Adipocyte (in vitro differentiated cells): ENCODE results near the gene DHRS13.

ENCODE experiments used
- DNase-seq: peaks from one replicate; pipeline ENCODE4 v3.0.0-alpha.2; 2015; ENCODE audit warnings: low read depth
- H3K27me3 ChIP-seq: replicated peaks from 2 replicates; pipeline ENCODE4 v1.7.0; 2013; ENCODE audit warnings: mild to moderate bottlenecking, low read length, moderate library complexity; ENCODE audit not compliant: control insufficient read depth, insufficient read depth
- H3K36me3 ChIP-seq: 2 replicates; pipeline ENCODE4 v1.7.0; 2013; ENCODE audit warnings: low read length, mild to moderate bottlenecking, moderate library complexity; ENCODE audit not compliant: control insufficient read depth, insufficient read depth, severe bottlenecking
- H3K4me1 ChIP-seq: 2 replicates; pipeline ENCODE4 v1.7.0; 2013; ENCODE audit warnings: mild to moderate bottlenecking, low read length, moderate library complexity; ENCODE audit not compliant: control insufficient read depth, insufficient read depth
- H3K4me3 ChIP-seq: 2 replicates; pipeline ENCODE4 v1.7.0; 2013; ENCODE audit warnings: mild to moderate bottlenecking, low read length, moderate library complexity
- H3K9ac ChIP-seq: 2 replicates; pipeline ENCODE4 v1.7.0; 2013; ENCODE audit warnings: mild to moderate bottlenecking, low read length, moderate library complexity
- H3K9me3 ChIP-seq: 2 replicates; pipeline ENCODE4 v1.7.0; 2013; ENCODE audit warnings: mild to moderate bottlenecking, low read length, moderate library complexity; ENCODE audit not compliant: control insufficient read depth

DHRS13 gene, protein sequence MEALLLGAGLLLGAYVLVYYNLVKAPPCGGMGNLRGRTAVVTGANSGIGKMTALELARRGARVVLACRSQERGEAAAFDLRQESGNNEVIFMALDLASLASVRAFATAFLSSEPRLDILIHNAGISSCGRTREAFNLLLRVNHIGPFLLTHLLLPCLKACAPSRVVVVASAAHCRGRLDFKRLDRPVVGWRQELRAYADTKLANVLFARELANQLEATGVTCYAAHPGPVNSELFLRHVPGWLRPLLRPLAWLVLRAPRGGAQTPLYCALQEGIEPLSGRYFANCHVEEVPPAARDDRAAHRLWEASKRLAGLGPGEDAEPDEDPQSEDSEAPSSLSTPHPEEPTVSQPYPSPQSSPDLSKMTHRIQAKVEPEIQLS

DNA sequence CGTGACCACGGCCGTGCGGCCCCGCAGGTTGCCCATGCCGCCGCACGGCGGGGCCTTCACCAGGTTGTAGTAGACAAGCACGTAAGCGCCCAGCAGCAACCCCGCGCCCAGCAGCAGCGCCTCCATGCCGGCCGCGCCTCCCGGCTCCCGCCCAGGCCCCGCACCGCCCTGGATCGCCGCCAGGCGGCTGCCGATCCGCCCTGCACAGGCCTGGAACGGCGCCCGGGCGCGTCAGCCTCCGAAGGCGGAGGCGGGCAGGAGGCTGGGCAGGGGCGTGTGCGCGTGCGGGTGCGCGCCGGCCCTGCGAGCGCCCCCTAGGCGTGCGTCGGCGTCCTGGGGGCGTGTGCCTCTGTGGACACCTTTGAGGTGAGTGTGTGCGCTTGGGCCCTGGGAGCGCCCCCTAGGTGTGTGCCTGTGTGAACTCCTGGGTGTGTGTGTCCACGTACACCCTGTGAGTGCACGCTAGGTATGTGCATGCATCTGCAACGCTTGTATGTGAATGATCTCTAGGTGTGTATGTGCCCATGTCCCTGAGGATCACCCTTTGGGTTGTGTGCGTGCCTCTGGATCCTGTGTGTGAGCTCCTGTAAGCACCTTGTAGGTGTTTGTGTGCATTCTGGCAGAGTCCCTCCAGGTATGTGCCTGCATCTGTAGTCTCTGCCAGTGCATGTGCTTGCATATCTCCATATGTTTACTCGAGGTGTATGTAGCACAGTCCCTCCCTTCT is at the start of gene DHRS13:
Gene DHRS13, minus strand, starts transcription at position 261 of the 727 bp plus-strand sequence. Its CDS starts 135 bp downstream, at position 126.
- H3K9me3 ChIP-seq, result no peaks in the 10 kb centered on the region
- H3K4me1 ChIP-seq, result peaks cover 16% of the 10 kb centered on the region
- peak; percentile 93 for DNase-seq
- peaks cover 28% of the 10 kb centered on the region for H3K36me3 ChIP-seq
- no peaks in the 10 kb centered on the region for H3K27me3 ChIP-seq
- peak within 1 kb of the TSS; percentile 81 for H3K4me3 ChIP-seq
- peak within 1 kb of the TSS; percentile 71 for H3K9ac ChIP-seq

DNA sequence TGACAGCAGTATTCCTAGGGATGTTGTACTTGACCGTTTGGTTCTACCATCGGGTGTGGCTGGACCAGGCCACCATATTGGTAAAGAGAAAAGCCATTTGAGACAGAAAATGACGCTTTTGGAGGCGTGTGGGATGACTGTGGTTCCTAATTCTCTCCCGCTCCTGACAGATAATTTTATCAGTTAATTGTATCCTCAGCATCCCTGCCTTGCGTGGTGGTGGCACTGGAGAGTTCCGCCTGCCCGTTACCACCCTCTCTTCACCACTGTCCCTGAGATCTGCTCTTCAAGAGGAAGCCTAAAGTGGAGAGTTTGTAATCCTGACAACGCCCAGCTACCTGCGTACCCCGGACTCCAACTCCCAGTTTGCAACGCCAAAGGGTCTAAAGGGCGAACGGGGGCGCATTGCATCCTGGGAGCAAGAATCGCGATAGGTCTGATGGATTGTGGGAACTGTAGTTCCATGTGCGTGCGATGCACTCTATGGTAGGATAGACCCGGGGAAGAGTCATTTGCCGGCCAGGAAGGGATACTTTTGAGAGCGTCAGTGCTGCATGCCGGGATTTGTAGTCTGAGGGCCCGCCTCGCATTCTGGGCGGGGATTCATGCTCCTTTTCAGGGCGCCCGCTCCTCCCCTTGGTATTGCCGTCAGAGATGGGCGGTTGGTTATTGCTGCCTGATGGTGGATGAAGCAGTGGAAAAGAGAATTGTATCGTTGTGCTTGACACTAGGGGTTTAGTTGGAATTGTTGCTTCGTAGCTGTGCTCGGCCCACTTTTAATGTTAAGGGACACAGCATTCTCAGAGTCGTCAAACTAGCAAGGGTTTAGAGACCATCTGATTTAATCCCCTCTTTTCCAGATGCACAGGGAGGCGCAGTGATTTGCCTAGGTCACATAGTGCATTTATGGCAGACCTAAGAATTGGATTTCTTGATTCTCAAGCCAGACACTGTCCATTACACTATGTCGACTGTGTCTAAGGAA is 49.4 kb upstream of the DHRS13 start:
- Histone ChIP-seq H3K9ac (peak overlapping the region; percentile 91), H3K27me3 (no peaks in the 10 kb centered on the region), H3K36me3 (no peaks in the 10 kb centered on the region), H3K9me3 (no peaks in the 10 kb centered on the region), H3K4me3 (peak overlapping the region; percentile 88), H3K4me1 (peaks cover 18% of the 10 kb centered on the region)
- peak; percentile 100 for DNase-seq

DNA sequence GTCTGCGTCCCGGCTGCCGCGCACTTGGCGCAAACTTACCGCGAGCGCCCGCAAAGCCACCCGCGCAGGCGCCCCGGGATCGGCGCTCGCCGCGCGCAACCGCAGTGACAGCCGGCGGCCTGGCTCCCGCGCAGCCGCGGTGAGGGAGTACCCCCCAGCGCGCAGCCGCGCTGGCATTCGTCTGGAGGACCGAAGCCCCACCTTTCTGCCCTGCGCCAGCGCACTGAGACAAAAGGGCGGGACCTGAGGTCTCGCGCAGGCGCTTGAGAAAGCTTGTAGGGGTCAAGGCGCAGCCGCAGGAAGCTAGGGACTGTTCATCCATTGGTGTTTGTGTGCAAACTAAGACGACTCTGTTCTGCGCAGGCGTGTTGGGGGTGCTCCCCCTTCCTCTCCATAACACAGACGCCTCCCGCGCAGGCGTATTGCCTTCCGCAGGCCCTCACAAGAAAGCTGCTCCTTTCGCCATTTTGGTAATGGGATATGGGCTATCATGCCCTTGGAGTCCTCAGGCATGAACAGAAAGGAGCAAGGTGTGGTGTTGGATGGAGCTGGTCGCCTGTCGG is 48.6 kb upstream of the DHRS13 start, which contains the start of gene PHF12:
Gene PHF12, minus strand, starts transcription at position 91 of the 563 bp plus-strand sequence. CDS start 558 bp downstream, outside the sequence.
- H3K36me3 ChIP-seq, result no peaks in the 10 kb centered on the region
- H3K9ac ChIP-seq, result peak within 1 kb of the TSS; percentile 96
- H3K4me1 ChIP-seq, result peaks cover 24% of the 10 kb centered on the region
- no peaks in the 10 kb centered on the region for H3K9me3 ChIP-seq
- H3K27me3 ChIP-seq, result no peaks in the 10 kb centered on the region
- peak within 1 kb of the TSS; percentile 88 for H3K4me3 ChIP-seq
- peak; percentile 100 for DNase-seq

DNA sequence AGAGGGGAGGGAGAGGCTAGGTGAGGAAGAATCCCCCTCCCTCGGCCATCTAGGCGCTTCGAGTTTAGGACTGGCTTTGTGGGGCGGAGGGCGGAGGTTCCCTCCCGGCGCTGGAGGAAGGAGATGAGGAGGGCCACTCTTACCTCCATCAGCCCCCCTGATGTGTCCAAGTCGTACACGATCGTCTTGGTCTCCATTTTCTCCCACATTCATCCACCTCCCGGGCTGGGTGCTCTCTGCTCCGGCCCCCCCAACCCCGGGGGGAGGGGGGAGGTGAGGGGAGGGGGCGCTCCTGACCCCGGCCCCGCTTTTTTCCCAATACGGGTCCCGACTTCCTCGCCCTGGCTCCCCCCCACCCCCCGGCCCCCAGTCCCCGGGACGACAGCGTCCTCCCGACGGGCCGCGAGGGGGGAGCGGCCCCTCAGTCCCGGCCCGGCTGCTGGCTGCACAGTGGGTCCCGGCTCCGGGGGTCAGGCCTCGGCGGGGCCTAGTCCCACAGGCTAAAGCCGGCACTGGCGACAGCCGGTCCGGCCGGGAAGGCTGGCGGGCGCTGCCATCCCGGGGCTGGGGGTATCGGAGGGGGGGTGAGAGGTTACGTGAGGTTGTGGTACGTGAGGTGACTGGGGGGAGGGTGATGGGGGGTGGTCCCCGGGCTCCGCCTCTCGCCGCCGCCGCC is 48.0 kb upstream of the DHRS13 start:
- no peaks in the 10 kb centered on the region for H3K27me3 ChIP-seq
- peaks cover 30% of the 10 kb centered on the region for H3K4me1 ChIP-seq
- no peak for DNase-seq
- H3K36me3 ChIP-seq, result no peaks in the 10 kb centered on the region
- no peaks in the 10 kb centered on the region for H3K9me3 ChIP-seq
- H3K9ac ChIP-seq, result peak overlapping the region; percentile 96
- peak overlapping the region; percentile 88 for H3K4me3 ChIP-seq

DNA sequence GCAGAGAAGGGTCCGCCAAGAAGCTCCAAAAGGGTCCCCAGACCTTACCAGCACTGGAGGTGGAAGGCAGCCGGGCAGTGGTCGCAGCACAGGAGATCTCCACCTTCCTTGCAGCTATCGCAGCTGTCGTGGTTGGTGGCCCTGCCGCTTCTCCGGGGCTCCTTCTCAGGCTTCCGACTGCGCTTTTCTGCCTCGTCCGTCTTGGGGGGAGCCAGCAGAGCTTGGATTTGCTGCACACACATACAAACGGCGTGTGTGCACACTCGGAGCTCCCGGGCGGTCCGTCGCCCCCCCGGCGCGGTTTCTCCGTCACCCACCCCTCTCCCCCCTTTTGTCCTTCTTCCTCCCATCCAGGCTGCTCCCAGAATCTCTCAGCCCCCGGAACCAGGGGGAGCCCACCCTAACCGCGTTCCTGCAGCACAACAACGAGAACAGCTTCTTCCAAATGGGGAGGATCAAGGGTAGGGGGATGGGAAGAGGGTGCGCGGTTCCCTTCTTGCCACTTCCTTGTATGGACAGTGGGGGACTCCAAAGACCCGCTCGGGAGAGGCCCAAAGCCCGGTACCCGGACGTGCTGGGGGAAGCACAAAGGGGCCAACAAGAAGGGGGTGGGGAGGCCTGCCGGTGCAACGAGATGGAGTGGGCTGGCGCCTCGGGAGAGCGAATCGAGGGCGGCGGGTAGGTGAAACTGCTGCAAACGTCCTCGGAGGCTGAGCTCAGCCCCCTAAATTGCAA is 47.3 kb upstream of the DHRS13 start:
- DNase-seq, result peak; percentile 63
- Histone ChIP-seq H3K36me3 (no peaks in the 10 kb centered on the region), H3K9ac (peak overlapping the region; percentile 96), H3K4me1 (peaks cover 37% of the 10 kb centered on the region), H3K4me3 (peak overlapping the region; percentile 88), H3K9me3 (no peaks in the 10 kb centered on the region), H3K27me3 (no peaks in the 10 kb centered on the region)

DNA sequence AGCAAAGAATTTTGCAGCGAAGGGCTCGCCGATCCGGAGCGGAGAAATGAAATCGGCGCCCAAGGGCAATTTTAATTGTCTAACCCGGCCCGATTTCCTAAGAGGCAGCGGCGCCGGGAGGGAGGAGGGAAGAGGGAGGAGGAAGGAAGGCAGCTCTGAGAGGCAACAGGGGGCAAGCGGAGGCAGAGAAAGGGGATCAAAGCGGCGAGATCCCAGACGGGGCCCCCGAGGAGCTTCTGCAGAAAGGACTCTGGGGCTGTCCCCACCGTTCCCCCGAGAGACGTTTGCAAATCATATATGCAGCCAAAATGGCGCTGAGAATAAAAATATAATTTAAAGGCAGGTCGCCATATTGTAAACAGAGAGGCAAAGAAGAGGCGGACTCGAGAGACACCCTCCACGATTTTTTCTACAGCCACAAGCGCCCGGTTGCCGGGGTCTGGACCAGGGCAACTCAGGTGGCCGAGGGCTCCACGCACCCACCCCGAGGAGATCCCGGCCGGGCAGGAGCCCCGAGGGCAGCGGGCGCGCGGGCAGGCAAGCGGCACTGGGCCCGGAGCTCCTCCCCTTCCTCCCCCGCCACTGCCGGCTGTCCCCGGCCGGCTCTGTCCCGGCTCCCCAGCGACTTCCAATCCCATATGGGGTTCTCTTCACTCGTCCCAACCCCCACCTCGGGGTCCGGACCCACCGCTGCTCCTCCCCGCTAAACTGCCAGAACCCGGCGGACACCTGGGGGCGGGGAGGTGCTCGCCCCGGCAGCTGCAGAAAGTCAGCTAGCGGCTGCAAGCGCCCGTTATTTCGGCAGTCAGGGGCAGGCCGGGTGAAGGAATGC is 46.5 kb upstream of the DHRS13 start:
- H3K27me3 ChIP-seq, result no peaks in the 10 kb centered on the region
- H3K4me3 ChIP-seq, result peak overlapping the region; percentile 88
- H3K4me1 ChIP-seq, result peaks cover 43% of the 10 kb centered on the region
- peaks cover under 1% of the 10 kb centered on the region for H3K36me3 ChIP-seq
- no peaks in the 10 kb centered on the region for H3K9me3 ChIP-seq
- DNase-seq, result peak; percentile 94
- H3K9ac ChIP-seq, result peak overlapping the region; percentile 96

DNA sequence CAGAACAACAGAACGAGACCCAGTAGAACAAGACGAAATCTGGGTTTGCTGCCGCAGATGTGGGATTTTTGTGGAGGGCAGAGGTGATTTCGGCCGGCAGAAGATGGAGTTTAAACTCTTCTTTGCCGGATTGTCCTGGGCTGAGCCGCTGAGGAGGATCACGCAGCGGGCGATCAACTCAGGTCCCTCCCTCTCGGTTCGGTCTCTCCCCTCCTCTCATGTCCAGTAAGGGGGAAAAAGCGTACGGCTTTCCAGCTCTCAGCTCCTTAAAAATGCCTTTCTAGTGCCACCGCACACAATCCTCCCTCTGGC is 46.0 kb upstream of the DHRS13 start:
- H3K9ac ChIP-seq, result peak overlapping the region; percentile 96
- no peaks in the 10 kb centered on the region for H3K27me3 ChIP-seq
- peaks cover 6% of the 10 kb centered on the region for H3K36me3 ChIP-seq
- DNase-seq, result no peak
- H3K4me1 ChIP-seq, result peaks cover 43% of the 10 kb centered on the region
- H3K4me3 ChIP-seq, result peak overlapping the region; percentile 88
- H3K9me3 ChIP-seq, result no peaks in the 10 kb centered on the region

DNA sequence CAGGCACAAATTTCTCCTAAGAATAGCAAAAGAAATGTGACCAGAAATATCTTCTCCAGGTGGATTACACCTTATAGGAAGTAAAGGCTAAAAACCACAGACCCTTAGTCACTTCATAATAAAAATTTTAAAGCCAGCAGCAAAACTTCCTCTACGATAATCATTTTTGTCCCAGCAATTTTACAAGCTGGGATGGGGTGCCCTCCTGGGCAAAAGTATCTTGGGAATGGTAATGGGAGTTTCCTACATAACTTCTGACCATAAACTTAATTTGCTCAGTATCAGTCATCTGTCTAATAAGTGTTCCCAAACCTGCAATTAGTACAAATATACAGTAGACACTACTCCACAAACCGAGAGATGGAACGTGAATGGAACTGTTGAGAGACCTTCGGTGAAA is 45.5 kb upstream of the DHRS13 start:
- DNase-seq, result no peak
- Histone ChIP-seq H3K4me1 (peaks cover 43% of the 10 kb centered on the region), H3K27me3 (no peaks in the 10 kb centered on the region), H3K4me3 (peak overlapping the region; percentile 88), H3K9me3 (no peaks in the 10 kb centered on the region), H3K9ac (peak overlapping the region; percentile 96), H3K36me3 (peaks cover 11% of the 10 kb centered on the region)

DNA sequence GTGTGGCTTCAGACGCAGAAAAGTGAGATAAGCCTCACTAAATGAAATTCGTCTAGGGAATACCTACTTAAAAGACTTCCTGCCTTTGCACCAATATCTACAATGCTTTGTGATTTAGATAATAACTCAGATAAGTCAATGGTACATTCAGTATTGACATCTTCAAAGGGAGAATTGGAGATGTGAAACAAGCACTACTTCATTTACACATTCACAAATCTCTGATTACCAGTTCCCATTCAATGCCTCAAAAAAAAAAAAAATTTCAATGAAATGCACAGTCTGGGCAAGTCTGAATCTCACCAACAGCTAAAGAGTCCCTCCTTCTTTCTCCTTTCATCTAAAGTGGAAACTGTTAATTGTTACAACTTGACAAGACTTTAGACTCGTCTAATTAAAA is 44.8 kb upstream of the DHRS13 start:
- no peaks in the 10 kb centered on the region for H3K27me3 ChIP-seq
- peaks cover 38% of the 10 kb centered on the region for H3K4me1 ChIP-seq
- H3K4me3 ChIP-seq, result peak overlapping the region; percentile 88
- peak overlapping the region; percentile 96 for H3K9ac ChIP-seq
- no peak for DNase-seq
- peaks cover 17% of the 10 kb centered on the region for H3K36me3 ChIP-seq
- H3K9me3 ChIP-seq, result no peaks in the 10 kb centered on the region
